GM21737 (cell line): Measurements from ENCODE around the gene CARHSP1.
"Not testable (repeated sequence)": the region's sequence is repeated elsewhere in the genome, so short reads cannot be mapped to it uniquely, and the experiment has no call there.

Source experiments
- ATAC-seq: cut with Tn5 transposase; IDR thresholded peaks from one replicate; pipeline ENCODE4 v1.9.1; 2021; ENCODE audit warnings: mild to moderate bottlenecking, moderate library complexity; ENCODE audit not compliant: unreplicated experiment

Gene CARHSP1

GRCh38 chr16:8858994-8859912 is 9.6 kb downstream of the CARHSP1 start:
- no peak for ATAC-seq

GRCh38 chr16:8855972-8856371 is 12.8 kb downstream of the CARHSP1 start:
- ATAC-seq: no peak

GRCh38 chr16:8855051-8855786 is 13.6 kb downstream of the CARHSP1 start:
- no peak for ATAC-seq

GRCh38 chr16:8854298-8854948 is 14.4 kb downstream of the CARHSP1 start:
- ATAC-seq: no peak

- ATAC-seq: no peak
These were observed 15.2 kb downstream of the CARHSP1 start for GRCh38 chr16:8853611-8854010.

GRCh38 chr16:8853150-8853549 is 15.7 kb downstream of the CARHSP1 start:
- no peak for ATAC-seq

GRCh38 chr16:8852534-8852933 is 16.3 kb downstream of the CARHSP1 start:
- ATAC-seq: no peak

GRCh38 chr16:8851761-8852403 is 16.9 kb downstream of the CARHSP1 start:
- ATAC-seq: no peak

- ATAC-seq: no peak
These were observed 18.4 kb downstream of the CARHSP1 start for GRCh38 chr16:8850279-8850885.

- ATAC-seq: no peak
These were observed 19.3 kb downstream of the CARHSP1 start for GRCh38 chr16:8849411-8850011.

- no peak for ATAC-seq
These were observed 19.8 kb downstream of the CARHSP1 start for GRCh38 chr16:8848939-8849391.

- no peak for ATAC-seq
These were observed 20.4 kb downstream of the CARHSP1 start for GRCh38 chr16:8848231-8848938.

GRCh38 chr16:8847623-8848022 is 21.2 kb downstream of the CARHSP1 start:
- no peak for ATAC-seq

- ATAC-seq: no peak
These were observed 21.7 kb downstream of the CARHSP1 start for GRCh38 chr16:8847145-8847544.

GRCh38 chr16:8846401-8846932 is 22.3 kb downstream of the CARHSP1 start:
- ATAC-seq: no peak

- no peak for ATAC-seq
These were observed 23.0 kb downstream of the CARHSP1 start for GRCh38 chr16:8845699-8846298.

GRCh38 chr16:8843296-8843695 is 25.5 kb downstream of the CARHSP1 start:
- ATAC-seq: not testable (repeated sequence)

- not testable (repeated sequence) for ATAC-seq
These were observed 26.8 kb downstream of the CARHSP1 start for GRCh38 chr16:8842016-8842415.

- not testable (repeated sequence) for ATAC-seq
These were observed 31.2 kb downstream of the CARHSP1 start for GRCh38 chr16:8837594-8837993.
